K562 (cell line): Measurements from ENCODE around the gene OR8U1. TPM values are rescaled to one million over a fixed set of nuclear protein-coding genes. Genes with fewer than 3 reads are reported as not detected.

Source experiments
- BRCA1 ChIP-seq, 2 experiments: fragments of 450-650 bp in 1 of 2; sonication (generic) in 1 of 2; formaldehyde crosslinking in 1 of 2; IDR thresholded peaks; 2 replicates each; pipeline versions ENCODE4 v1.5.0 to v1.6.1; 2017 to 2020; ENCODE audit warnings: mild to moderate bottlenecking in 1 of 2, missing genetic modification reagents in 1 of 2
- CBX3 ChIP-seq, 2 experiments: IDR thresholded peaks; 1 replicate in 1 of 2; 2 replicates in 1 of 2; pipeline ENCODE4 v1.6.1; 2012; ENCODE audit warnings: inconsistent platforms in 2 of 2, low read length in 2 of 2, borderline replicate concordance in 1 of 2, control low read depth in 1 of 2
- CEBPB ChIP-seq: fragments of 450-650 bp; IDR thresholded peaks from 2 replicates; pipeline ENCODE4 v1.6.1; 2016; ENCODE audit warnings: missing genetic modification characterization, missing compliant biosample characterization
- CHD2 ChIP-seq: IDR thresholded peaks from 2 replicates; pipeline ENCODE4 v1.6.1; 2011; ENCODE audit warnings: low read depth, low read length
- ELF2 ChIP-seq: fragments of 250-450 bp; sonication (Bioruptor Pico); IDR thresholded peaks from 2 replicates; pipeline ENCODE4 v1.5.0; 2021; ENCODE audit warnings: mild to moderate bottlenecking
- NR4A1 ChIP-seq, 2 experiments: fragments of 250-450 bp in 1 of 2; fragments of 450-650 bp in 1 of 2; sonication (Bioruptor Pico) in 1 of 2; IDR thresholded peaks; 2 replicates each; pipeline versions ENCODE4 v1.4.0 to v1.6.1; 2016 to 2020; ENCODE audit warnings: mild to moderate bottlenecking in 2 of 2, missing compliant biosample characterization in 1 of 2, missing genetic modification characterization in 1 of 2, moderate library complexity in 1 of 2
- POLR2G ChIP-seq: fragments of 200-400 bp; formaldehyde crosslinking; IDR thresholded peaks from 2 replicates; pipeline ENCODE4 v1.6.1; 2017; ENCODE audit warnings: low read depth, mild to moderate bottlenecking, antibody characterized with exemption, low read length, moderate library complexity
- PPARD ChIP-seq: fragments of 250-450 bp; sonication (Bioruptor Pico); IDR thresholded peaks from 2 replicates; pipeline ENCODE4 v1.8.0; 2022; ENCODE audit warnings: inconsistent platforms, mild to moderate bottlenecking, moderate library complexity
- SMARCC2 ChIP-seq: fragments of 450-650 bp; IDR thresholded peaks from 2 replicates; pipeline ENCODE4 v1.6.1; 2017; ENCODE audit warnings: antibody characterized with exemption, moderate library complexity, mild to moderate bottlenecking, low read depth
- polyA plus RNA-seq, 8 experiments: library from polyadenylated mRNA; depleted of rRNA in 4 of 8; stranded (reverse) in 5 of 8; unstranded in 3 of 8; fragments of >200 nt; fragmentation: Nextera tagmentation in 2 of 8; fragmentation: Illumina TruSeq in 1 of 8; extraction: Ambion mirVana in 2 of 8; extraction: Trizol in 1 of 8; gene quantifications; 2 replicates each; pipeline versions ENCODE4 v1.2.1 to v1.2.3, GENCODE V29; 2011 to 2014; ENCODE audit warnings: inconsistent platforms in 1 of 8, missing spikeins in 1 of 8
- total RNA-seq, 7 experiments: library from RNA; depleted of rRNA in 6 of 7; stranded (reverse); fragments of >200 nt in 6 of 7; fragmentation: Illumina TruSeq in 2 of 7; extraction: Trizol in 2 of 7; gene quantifications; 2 replicates each; pipeline versions ENCODE4 v1.2.1 to v1.2.3, GENCODE V29; 2011 to 2021; ENCODE audit warnings: low replicate concordance in 1 of 7
- TF ChIP-seq, protein P1 (sequence below): sonication (generic); formaldehyde crosslinking; IDR thresholded peaks from 2 replicates; pipeline ENCODE4 v1.8.1; 2023; ENCODE audit warnings: mild to moderate bottlenecking, missing genetic modification reagents
- TF ChIP-seq, protein P2 (sequence below), 2 experiments: fragments of 450-650 bp in 1 of 2; sonication (generic) in 1 of 2; formaldehyde crosslinking; conservative IDR thresholded peaks; 2 replicates each; pipeline versions ENCODE4 v1.4.0 to v1.8.1; 2020 to 2022; ENCODE audit warnings: mild to moderate bottlenecking in 1 of 2, missing genetic modification reagents in 1 of 2
- TF ChIP-seq, protein P3 (sequence below): fragments of 450-650 bp; IDR thresholded peaks from 2 replicates; pipeline ENCODE4 v1.6.1; 2016; ENCODE audit warnings: missing biosample characterization, missing genetic modification characterization

Gene OR8U1
- total and polyA plus RNA-seq, 9 of the 15 experiments (the other 6 are each of a cell fraction or from before 2014, with no cell fraction given), result not detected

DNA sequence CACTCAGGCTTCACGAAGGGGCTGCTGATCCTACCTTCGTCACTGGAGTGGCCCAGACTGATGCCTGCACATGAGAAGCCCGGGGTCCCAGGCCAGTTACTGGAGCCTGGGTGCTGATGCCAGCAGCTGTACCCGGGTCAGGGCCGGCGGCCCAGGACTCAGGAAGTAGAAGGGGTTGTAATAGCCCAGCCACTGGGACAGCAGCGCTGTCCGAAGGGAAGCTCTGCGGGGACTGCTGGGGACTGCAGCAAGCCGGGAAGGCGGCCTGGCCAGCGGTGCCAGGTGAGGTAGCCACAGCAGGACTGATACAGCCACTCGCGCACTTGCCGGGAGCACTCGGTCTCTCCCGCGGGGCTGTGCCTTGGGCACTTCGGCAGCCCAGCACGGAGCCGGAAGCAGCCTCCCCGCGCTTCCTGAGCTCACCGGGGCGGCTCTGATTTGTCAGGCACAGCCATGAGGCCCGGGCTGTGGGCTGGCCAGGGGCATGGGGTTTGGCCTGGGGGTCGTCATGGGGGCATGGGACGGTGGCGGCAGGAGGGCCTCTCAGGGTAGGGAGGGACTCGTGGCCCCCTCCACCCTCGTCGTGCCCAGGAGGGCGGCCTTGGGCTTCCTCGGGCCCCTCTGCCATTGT lies 43.4 kb upstream of the OR8U1 start (continued):
- TF ChIP-seq, protein P1, sequence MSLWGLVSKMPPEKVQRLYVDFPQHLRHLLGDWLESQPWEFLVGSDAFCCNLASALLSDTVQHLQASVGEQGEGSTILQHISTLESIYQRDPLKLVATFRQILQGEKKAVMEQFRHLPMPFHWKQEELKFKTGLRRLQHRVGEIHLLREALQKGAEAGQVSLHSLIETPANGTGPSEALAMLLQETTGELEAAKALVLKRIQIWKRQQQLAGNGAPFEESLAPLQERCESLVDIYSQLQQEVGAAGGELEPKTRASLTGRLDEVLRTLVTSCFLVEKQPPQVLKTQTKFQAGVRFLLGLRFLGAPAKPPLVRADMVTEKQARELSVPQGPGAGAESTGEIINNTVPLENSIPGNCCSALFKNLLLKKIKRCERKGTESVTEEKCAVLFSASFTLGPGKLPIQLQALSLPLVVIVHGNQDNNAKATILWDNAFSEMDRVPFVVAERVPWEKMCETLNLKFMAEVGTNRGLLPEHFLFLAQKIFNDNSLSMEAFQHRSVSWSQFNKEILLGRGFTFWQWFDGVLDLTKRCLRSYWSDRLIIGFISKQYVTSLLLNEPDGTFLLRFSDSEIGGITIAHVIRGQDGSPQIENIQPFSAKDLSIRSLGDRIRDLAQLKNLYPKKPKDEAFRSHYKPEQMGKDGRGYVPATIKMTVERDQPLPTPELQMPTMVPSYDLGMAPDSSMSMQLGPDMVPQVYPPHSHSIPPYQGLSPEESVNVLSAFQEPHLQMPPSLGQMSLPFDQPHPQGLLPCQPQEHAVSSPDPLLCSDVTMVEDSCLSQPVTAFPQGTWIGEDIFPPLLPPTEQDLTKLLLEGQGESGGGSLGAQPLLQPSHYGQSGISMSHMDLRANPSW (CRISPR knock-in tag), result no peak
- no peak for TF ChIP-seq BRCA1 (IDR thresholded peaks at IDR 0.05)
- no peak for TF ChIP-seq BRCA1 (CRISPR knock-in tag; IDR thresholded peaks at IDR 0.05)
- TF ChIP-seq ELF2 (CRISPR knock-in tag), result no peak
- TF ChIP-seq CBX3 (IDR thresholded peaks at IDR 0.05; ENCODE audit: borderline replicate concordance in 1 of 2, low read length in 2 of 2), result no peak
- TF ChIP-seq NR4A1 (CRISPR knock-in tag; IDR thresholded peaks at IDR 0.05), result no peak
- no peak for TF ChIP-seq NR4A1 (tag; IDR thresholded peaks at IDR 0.05)
- TF ChIP-seq POLR2G, result no peak
- TF ChIP-seq PPARD (CRISPR knock-in tag), result no peak
- TF ChIP-seq, protein P2, sequence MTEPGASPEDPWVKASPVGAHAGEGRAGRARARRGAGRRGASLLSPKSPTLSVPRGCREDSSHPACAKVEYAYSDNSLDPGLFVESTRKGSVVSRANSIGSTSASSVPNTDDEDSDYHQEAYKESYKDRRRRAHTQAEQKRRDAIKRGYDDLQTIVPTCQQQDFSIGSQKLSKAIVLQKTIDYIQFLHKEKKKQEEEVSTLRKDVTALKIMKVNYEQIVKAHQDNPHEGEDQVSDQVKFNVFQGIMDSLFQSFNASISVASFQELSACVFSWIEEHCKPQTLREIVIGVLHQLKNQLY (CRISPR knock-in tag; conservative IDR thresholded peaks at IDR 0.05), result no peak
- TF ChIP-seq CHD2, result no peak
- TF ChIP-seq SMARCC2, result no peak
- no peak for TF ChIP-seq CEBPB
- TF ChIP-seq, protein P3, sequence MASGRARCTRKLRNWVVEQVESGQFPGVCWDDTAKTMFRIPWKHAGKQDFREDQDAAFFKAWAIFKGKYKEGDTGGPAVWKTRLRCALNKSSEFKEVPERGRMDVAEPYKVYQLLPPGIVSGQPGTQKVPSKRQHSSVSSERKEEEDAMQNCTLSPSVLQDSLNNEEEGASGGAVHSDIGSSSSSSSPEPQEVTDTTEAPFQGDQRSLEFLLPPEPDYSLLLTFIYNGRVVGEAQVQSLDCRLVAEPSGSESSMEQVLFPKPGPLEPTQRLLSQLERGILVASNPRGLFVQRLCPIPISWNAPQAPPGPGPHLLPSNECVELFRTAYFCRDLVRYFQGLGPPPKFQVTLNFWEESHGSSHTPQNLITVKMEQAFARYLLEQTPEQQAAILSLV (tag), result no peak
- TF ChIP-seq, all 486 proteins: peak for 0
